ENCODE data around the gene EIF5.

EIF5 gene

GRCh38 chr14:103385152-103385928 lies 51.3 kb downstream of the EIF5 start, which contains the start of gene MARK3 (continued):
- TF ChIP-seq ZNF174 (tag by site-specific recombination; IDR thresholded peaks at IDR 0.05) (no peak), ZBTB44 (tag by site-specific recombination; IDR thresholded peaks at IDR 0.05) (no peak), EGR2 (tag by site-specific recombination; IDR thresholded peaks at IDR 0.05; ENCODE audit: low read depth) (peak; percentile 83), HIC1 (tag by site-specific recombination; IDR thresholded peaks at IDR 0.05) (no peak), HOXA7 (CRISPR knock-in tag; IDR thresholded peaks at IDR 0.05; ENCODE audit: borderline replicate concordance) (no peak), HOXD13 (CRISPR knock-in tag; IDR thresholded peaks at IDR 0.05; ENCODE audit: borderline replicate concordance) (no peak), ZNF514 (tag by site-specific recombination; IDR thresholded peaks at IDR 0.05) (no peak), ZNF202 (tag by site-specific recombination; IDR thresholded peaks at IDR 0.05; ENCODE audit: borderline replicate concordance) (no peak), ZNF391 (tag by site-specific recombination; IDR thresholded peaks at IDR 0.05; ENCODE audit: borderline replicate concordance, low read depth) (no peak), PRDM1 (tag by site-specific recombination; IDR thresholded peaks at IDR 0.05) (no peak), ZNF571 (tag by site-specific recombination; IDR thresholded peaks at IDR 0.05) (no peak), ATF2 (tag by site-specific recombination; IDR thresholded peaks at IDR 0.05; ENCODE audit: low read depth) (no peak), YY2 (tag by site-specific recombination; IDR thresholded peaks at IDR 0.05) (peak; percentile 89), RBAK (tag by site-specific recombination; IDR thresholded peaks at IDR 0.05) (no peak), ZNF548 (tag by site-specific recombination; IDR thresholded peaks at IDR 0.05) (no peak), ZNF133 (tag by site-specific recombination; IDR thresholded peaks at IDR 0.05) (no peak), KLF9 (tag by site-specific recombination; IDR thresholded peaks at IDR 0.05; ENCODE audit: low read depth) (peak; percentile 59; the same call in 1 of the 2 replicates), ZNF423 (tag by site-specific recombination; IDR thresholded peaks at IDR 0.05) (no peak), ZNF639 (tag by site-specific recombination; IDR thresholded peaks at IDR 0.05) (no peak), ZNF529 (tag by site-specific recombination; IDR thresholded peaks at IDR 0.05; ENCODE audit: insufficient replicate concordance) (no peak), KLF7 (tag by site-specific recombination; IDR thresholded peaks at IDR 0.05; ENCODE audit: borderline replicate concordance) (no peak), REST (tag by site-specific recombination; IDR thresholded peaks at IDR 0.05) (peak; percentile 34; the same call in 1 of the 2 replicates), ZNF211 (tag by site-specific recombination; IDR thresholded peaks at IDR 0.05; ENCODE audit: low read depth) (no peak), ZNF747 (tag by site-specific recombination; IDR thresholded peaks at IDR 0.05) (no peak), ZNF37A (tag by site-specific recombination; IDR thresholded peaks at IDR 0.05) (no peak), KLF16 (tag by site-specific recombination; IDR thresholded peaks at IDR 0.05) (peak; percentile 45), ZNF416 (tag by site-specific recombination; IDR thresholded peaks at IDR 0.05) (no peak), BCL11A (tag by site-specific recombination; IDR thresholded peaks at IDR 0.05; ENCODE audit: low read depth) (no peak), ZNF664 (tag by site-specific recombination; IDR thresholded peaks at IDR 0.05) (no peak), ZNF501 (tag by site-specific recombination; IDR thresholded peaks at IDR 0.05) (peak; percentile 87; the same call in 1 of the 2 replicates), ZBTB48 (tag by site-specific recombination; IDR thresholded peaks at IDR 0.05) (no peak), ZNF48 (tag by site-specific recombination; IDR thresholded peaks at IDR 0.05) (no peak)
